OCI-LY7 (cell line): ENCODE measurements around the gene NDUFS8.

ENCODE experiments used
- CTCF ChIP-seq: fragments of 200-600 bp; sonication (generic); conservative IDR thresholded peaks from 2 replicates; pipeline ENCODE4 v1.5.1; 2014; ENCODE audit warnings: mild to moderate bottlenecking, antibody characterized with exemption, low read length, moderate library complexity, mixed read lengths
- EZH2phosphoT487 ChIP-seq: fragments of 200-600 bp; sonication (generic); IDR thresholded peaks from 2 replicates; pipeline ENCODE4 v1.6.1; 2018; ENCODE audit warnings: low read depth, borderline replicate concordance, mild to moderate bottlenecking, mixed run types, antibody characterized with exemption, low read length, moderate library complexity, mixed read lengths

GRCh38 chr11:68042219-68043028 is 11.9 kb downstream of the NDUFS8 start:
- no peak for TF ChIP-seq CTCF
- no peak for TF ChIP-seq EZH2phosphoT487
